Measurements from ENCODE around the gene HNRNPAB. TPM values are rescaled to one million over a fixed set of nuclear protein-coding genes. Genes with fewer than 3 reads are reported as not detected.

HNRNPAB gene
- total RNA-seq, 1 donor from 2014 or later = 466 TPM

GRCh38 chr5:178165581-178165980 lies 38.8 kb upstream of the HNRNPAB start:
- Mint-ChIP-seq H3K4me1 (peaks cover 10% of the 10 kb centered on the region), H3K36me3 (ENCODE audit: low read depth) (no peaks in the 10 kb centered on the region), H3K27ac (ENCODE audit: unreplicated experiment) (no peak overlapping the region), H3K9me3 (no peaks in the 10 kb centered on the region), H3K27me3 (ENCODE audit: low read depth) (peaks cover 20% of the 10 kb centered on the region), H3K4me3 (no peak overlapping the region)
- DNase-seq (ENCODE audit: low read depth, low spot score) = no peak
- TF ChIP-seq, protein P1, sequence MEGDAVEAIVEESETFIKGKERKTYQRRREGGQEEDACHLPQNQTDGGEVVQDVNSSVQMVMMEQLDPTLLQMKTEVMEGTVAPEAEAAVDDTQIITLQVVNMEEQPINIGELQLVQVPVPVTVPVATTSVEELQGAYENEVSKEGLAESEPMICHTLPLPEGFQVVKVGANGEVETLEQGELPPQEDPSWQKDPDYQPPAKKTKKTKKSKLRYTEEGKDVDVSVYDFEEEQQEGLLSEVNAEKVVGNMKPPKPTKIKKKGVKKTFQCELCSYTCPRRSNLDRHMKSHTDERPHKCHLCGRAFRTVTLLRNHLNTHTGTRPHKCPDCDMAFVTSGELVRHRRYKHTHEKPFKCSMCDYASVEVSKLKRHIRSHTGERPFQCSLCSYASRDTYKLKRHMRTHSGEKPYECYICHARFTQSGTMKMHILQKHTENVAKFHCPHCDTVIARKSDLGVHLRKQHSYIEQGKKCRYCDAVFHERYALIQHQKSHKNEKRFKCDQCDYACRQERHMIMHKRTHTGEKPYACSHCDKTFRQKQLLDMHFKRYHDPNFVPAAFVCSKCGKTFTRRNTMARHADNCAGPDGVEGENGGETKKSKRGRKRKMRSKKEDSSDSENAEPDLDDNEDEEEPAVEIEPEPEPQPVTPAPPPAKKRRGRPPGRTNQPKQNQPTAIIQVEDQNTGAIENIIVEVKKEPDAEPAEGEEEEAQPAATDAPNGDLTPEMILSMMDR (conservative IDR thresholded peaks at IDR 0.05) = no peak

GRCh38 chr5:178170455-178170854 lies 33.9 kb upstream of the HNRNPAB start:
- TF ChIP-seq, protein P1 (conservative IDR thresholded peaks at IDR 0.05) = no peak
- no peaks in the 10 kb centered on the region for H3K4me1 Mint-ChIP-seq

GRCh38 chr5:178174456-178174855 lies 29.9 kb upstream of the HNRNPAB start:
- Mint-ChIP-seq H3K9me3 (no peaks in the 10 kb centered on the region), H3K4me3 (no peak overlapping the region), H3K27ac (ENCODE audit: unreplicated experiment) (no peak overlapping the region), H3K36me3 (ENCODE audit: low read depth) (no peaks in the 10 kb centered on the region), H3K4me1 (no peaks in the 10 kb centered on the region), H3K27me3 (ENCODE audit: low read depth) (peaks cover 2% of the 10 kb centered on the region)
- no peak for DNase-seq (ENCODE audit: low read depth, low spot score)
- TF ChIP-seq, protein P1 (conservative IDR thresholded peaks at IDR 0.05) = no peak

More at GRCh38 chr5:178170455-178170854, 33.9 kb upstream of the HNRNPAB start:
- Mint-ChIP-seq H3K4me3 (no peak overlapping the region), H3K27ac (ENCODE audit: unreplicated experiment) (no peak overlapping the region), H3K27me3 (ENCODE audit: low read depth) (no peaks in the 10 kb centered on the region), H3K9me3 (no peaks in the 10 kb centered on the region), H3K36me3 (ENCODE audit: low read depth) (no peaks in the 10 kb centered on the region)
- DNase-seq (ENCODE audit: low read depth, low spot score) = no peak

- no peak overlapping the region for H3K27ac Mint-ChIP-seq (ENCODE audit: unreplicated experiment)
- no peaks in the 10 kb centered on the region for H3K36me3 Mint-ChIP-seq (ENCODE audit: low read depth)
- H3K27me3 Mint-ChIP-seq (ENCODE audit: low read depth) = peaks cover 9% of the 10 kb centered on the region
- TF ChIP-seq, protein P1 (conservative IDR thresholded peaks at IDR 0.05) = no peak
- no peak overlapping the region for H3K4me3 Mint-ChIP-seq
- H3K9me3 Mint-ChIP-seq = peaks cover 2% of the 10 kb centered on the region
- no peaks in the 10 kb centered on the region for H3K4me1 Mint-ChIP-seq
- DNase-seq (ENCODE audit: low read depth, low spot score) = no peak
Measured at GRCh38 chr5:178176791-178177190, 27.5 kb upstream of the HNRNPAB start.

DNA sequence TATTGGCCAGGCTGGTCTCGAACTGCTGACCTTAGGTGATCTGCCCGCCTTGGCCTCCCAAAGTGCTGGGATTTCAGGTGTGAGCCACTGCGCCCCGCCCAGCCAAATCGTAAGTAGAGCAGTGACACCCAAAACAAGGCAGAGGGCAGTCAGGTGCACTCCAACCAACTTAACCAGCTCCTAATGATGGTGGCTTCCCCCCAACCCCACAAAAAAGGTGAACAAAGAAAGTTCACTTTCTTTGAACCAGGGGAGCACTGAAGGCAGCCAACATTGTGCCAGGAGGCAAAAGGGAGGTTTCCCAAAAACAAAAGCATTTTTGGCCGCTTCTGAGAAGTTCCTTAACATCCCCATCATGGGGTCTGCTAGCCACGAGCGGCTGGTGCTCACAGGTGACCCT lies 26.8 kb upstream of the HNRNPAB start:
- H3K9me3 Mint-ChIP-seq = peaks cover 2% of the 10 kb centered on the region
- no peaks in the 10 kb centered on the region for H3K36me3 Mint-ChIP-seq (ENCODE audit: low read depth)
- no peak for DNase-seq (ENCODE audit: low read depth, low spot score)
- peaks cover 12% of the 10 kb centered on the region for H3K27me3 Mint-ChIP-seq (ENCODE audit: low read depth)
- no peaks in the 10 kb centered on the region for H3K4me1 Mint-ChIP-seq
- TF ChIP-seq, protein P1 (conservative IDR thresholded peaks at IDR 0.05) = no peak
- H3K4me3 Mint-ChIP-seq = no peak overlapping the region
- no peak overlapping the region for H3K27ac Mint-ChIP-seq (ENCODE audit: unreplicated experiment)

Measured in neural crest cell (in vitro differentiated cells).